ENCODE data around the gene LY6G5C. TPM values are rescaled to one million over a fixed set of nuclear protein-coding genes. Genes with fewer than 3 reads are reported as not detected.

The LY6G5C gene
- total and polyA plus RNA-seq, 2 experiments from 2014 or later: 1.7 to 5.1 TPM

GRCh38 chr6:31631209-31631608 lies 49.7 kb downstream of the LY6G5C start:
- Histone ChIP-seq H3K79me2 (ENCODE audit: insufficient read depth) (peaks cover 71% of the 10 kb centered on the region), H3K36me3 (ENCODE audit: low read depth) (peaks cover 89% of the 10 kb centered on the region), H2AFZ (no peak overlapping the region), H3K4me2 (ENCODE audit: unreplicated experiment) (no peak overlapping the region), H3K9me2 (ENCODE audit: insufficient read depth) (no peaks in the 10 kb centered on the region), H3K9ac (no peak overlapping the region), H3K4me3 (no peak overlapping the region), H3F3A (ENCODE audit: insufficient read depth) (peaks cover 62% of the 10 kb centered on the region), H4K20me1 (ENCODE audit: insufficient read depth) (no peaks in the 10 kb centered on the region), H3K27me3 (replicated peaks; ENCODE audit: insufficient read depth) (no peaks in the 10 kb centered on the region), H3K4me1 (ENCODE audit: insufficient read depth) (no peaks in the 10 kb centered on the region), H3K9me3 (ENCODE audit: low read depth) (no peaks in the 10 kb centered on the region), H3K27ac (no peak overlapping the region)
- in situ Hi-C loops (cut with MboI): no loop called here
- DNase-seq: no peak
- WGBS, 2 experiments (ENCODE audit: low coverage in 1 of 2, low lambda C conversion rate in 2 of 2, missing lambda C conversion rate in 2 of 2): 86 to 87% methylated on average over 14 of the region's 16 CpGs
- no peak for TF ChIP-seq EZH2 (IDR thresholded peaks at IDR 0.05; ENCODE audit: insufficient read depth, poor library complexity, severe bottlenecking)
- no peak for TF ChIP-seq EZH2phosphoT487 (IDR thresholded peaks at IDR 0.05; ENCODE audit: insufficient read depth, low read depth)

DNA sequence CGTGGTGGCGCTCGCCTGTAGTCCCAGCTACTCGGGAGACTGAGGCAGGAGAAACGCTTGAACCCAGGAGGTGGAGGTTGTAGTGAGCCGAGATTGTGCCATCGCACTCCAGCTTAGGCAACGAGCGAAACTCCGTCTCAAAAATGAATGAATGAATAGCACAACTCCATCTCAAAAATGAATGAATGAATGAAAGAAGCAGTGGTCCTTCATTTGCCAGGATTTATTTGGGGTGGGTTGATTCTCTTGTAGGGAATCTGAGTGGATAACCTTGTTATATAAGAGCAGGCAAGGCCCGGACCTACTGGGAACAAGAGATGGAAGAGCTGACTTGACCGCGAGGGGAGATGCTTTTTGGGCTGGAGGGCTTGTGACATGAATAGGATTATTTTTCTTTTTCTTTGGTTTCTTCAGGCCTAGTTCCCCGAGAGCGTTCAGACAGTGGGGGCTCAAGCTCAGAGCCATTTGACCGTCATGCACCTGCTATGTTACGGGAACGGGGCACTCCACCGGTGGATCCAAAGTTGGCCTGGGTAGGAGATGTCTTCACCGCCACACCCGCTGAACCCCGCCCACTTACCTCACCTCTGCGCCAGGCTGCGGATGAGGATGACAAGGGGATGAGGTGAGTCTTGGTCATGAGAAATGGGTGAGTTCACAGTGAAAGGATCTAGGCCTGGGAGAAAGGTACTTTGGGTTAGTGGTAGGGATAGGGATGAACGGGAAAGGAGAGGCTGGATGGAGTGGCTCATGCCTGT lies 50.5 kb downstream of the LY6G5C start:
- Histone ChIP-seq H3K9me2 (ENCODE audit: insufficient read depth) (no peaks in the 10 kb centered on the region), H3K79me2 (ENCODE audit: insufficient read depth) (peaks cover 80% of the 10 kb centered on the region), H4K20me1 (ENCODE audit: insufficient read depth) (no peaks in the 10 kb centered on the region), H3K27me3 (replicated peaks; ENCODE audit: insufficient read depth) (no peaks in the 10 kb centered on the region), H3K4me3 (no peak overlapping the region), H3K9me3 (ENCODE audit: low read depth) (no peaks in the 10 kb centered on the region), H3K27ac (no peak overlapping the region), H3K4me2 (ENCODE audit: unreplicated experiment) (no peak overlapping the region), H3F3A (ENCODE audit: insufficient read depth) (peaks cover 55% of the 10 kb centered on the region), H3K36me3 (ENCODE audit: low read depth) (peaks cover 89% of the 10 kb centered on the region), H2AFZ (no peak overlapping the region), H3K4me1 (ENCODE audit: insufficient read depth) (no peaks in the 10 kb centered on the region), H3K9ac (no peak overlapping the region)
- in situ Hi-C loops (cut with MboI): no loop called here
- no peak for TF ChIP-seq EZH2phosphoT487 (IDR thresholded peaks at IDR 0.05; ENCODE audit: insufficient read depth, low read depth)
- no peak for TF ChIP-seq EZH2 (IDR thresholded peaks at IDR 0.05; ENCODE audit: insufficient read depth, poor library complexity, severe bottlenecking)
- 90 to 93% methylated on average over 25 of the region's 25 CpGs for WGBS, 2 experiments (ENCODE audit: low coverage in 1 of 2, low lambda C conversion rate in 2 of 2, missing lambda C conversion rate in 2 of 2)
- DNase-seq: no peak

GRCh38 chr6:31629014-31629413 lies 51.9 kb downstream of the LY6G5C start:
- in situ Hi-C loops (cut with MboI): no loop called here
- 92 to 93% methylated on average over 7 of the region's 7 CpGs for WGBS, 2 experiments (ENCODE audit: low coverage in 1 of 2, low lambda C conversion rate in 2 of 2, missing lambda C conversion rate in 2 of 2)
- Histone ChIP-seq H3K9me3 (ENCODE audit: low read depth) (no peaks in the 10 kb centered on the region), H3K9ac (no peak overlapping the region), H3K27ac (no peak overlapping the region), H2AFZ (no peak overlapping the region), H3K4me3 (no peak overlapping the region), H3K36me3 (ENCODE audit: low read depth) (peaks cover 88% of the 10 kb centered on the region), H3K4me1 (ENCODE audit: insufficient read depth) (no peaks in the 10 kb centered on the region), H3K27me3 (replicated peaks; ENCODE audit: insufficient read depth) (no peaks in the 10 kb centered on the region), H3K4me2 (ENCODE audit: unreplicated experiment) (no peak overlapping the region), H3K9me2 (ENCODE audit: insufficient read depth) (no peaks in the 10 kb centered on the region), H4K20me1 (ENCODE audit: insufficient read depth) (no peaks in the 10 kb centered on the region), H3F3A (ENCODE audit: insufficient read depth) (peaks cover 42% of the 10 kb centered on the region), H3K79me2 (ENCODE audit: insufficient read depth) (peaks cover 93% of the 10 kb centered on the region)
- DNase-seq: no peak
- no peak for TF ChIP-seq EZH2phosphoT487 (IDR thresholded peaks at IDR 0.05; ENCODE audit: insufficient read depth, low read depth)
- TF ChIP-seq EZH2 (IDR thresholded peaks at IDR 0.05; ENCODE audit: insufficient read depth, poor library complexity, severe bottlenecking): no peak

DNA sequence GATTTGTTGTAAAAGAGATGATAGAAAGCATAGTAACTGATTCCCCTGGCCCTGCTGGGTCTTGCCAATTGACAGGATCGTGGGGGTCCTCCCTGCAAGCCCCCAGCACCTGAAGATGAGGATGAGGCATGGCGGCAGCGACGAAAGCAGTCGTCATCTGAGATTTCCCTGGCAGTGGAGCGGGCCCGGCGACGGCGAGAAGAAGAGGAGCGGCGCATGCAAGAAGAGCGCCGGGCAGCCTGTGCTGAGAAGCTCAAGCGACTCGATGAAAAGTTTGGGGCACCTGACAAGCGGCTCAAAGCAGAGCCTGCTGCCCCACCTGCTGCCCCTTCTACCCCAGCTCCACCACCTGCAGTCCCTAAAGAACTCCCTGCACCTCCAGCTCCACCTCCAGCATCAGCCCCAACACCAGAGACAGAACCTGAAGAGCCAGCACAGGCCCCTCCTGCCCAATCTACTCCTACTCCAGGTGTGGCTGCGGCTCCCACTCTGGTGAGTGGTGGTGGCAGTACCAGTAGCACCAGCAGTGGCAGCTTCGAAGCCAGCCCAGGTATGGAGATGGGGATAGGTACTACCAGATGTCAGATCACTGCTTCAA lies 53.1 kb downstream of the LY6G5C start:
- H3K4me2 ChIP-seq (ENCODE audit: unreplicated experiment): no peak overlapping the region
- no peaks in the 10 kb centered on the region for H3K9me2 ChIP-seq (ENCODE audit: insufficient read depth)
- H3K9me3 ChIP-seq (ENCODE audit: low read depth): no peaks in the 10 kb centered on the region
- DNase-seq: no peak
- 0 out of 2 replicates have a peak, but pooled peaks cover 2% of the 10 kb centered on the region for H3K4me1 ChIP-seq (ENCODE audit: insufficient read depth)
- WGBS, 2 experiments (ENCODE audit: low coverage in 1 of 2, low lambda C conversion rate in 2 of 2, missing lambda C conversion rate in 2 of 2): 95 to 97% methylated on average over 19 of the region's 19 CpGs
- peaks cover 4% of the 10 kb centered on the region; the same call in 1 of the 2 replicates for H4K20me1 ChIP-seq (ENCODE audit: insufficient read depth)
- H2AFZ ChIP-seq: no peak overlapping the region
- no peaks in the 10 kb centered on the region for H3K27me3 ChIP-seq (replicated peaks; ENCODE audit: insufficient read depth)
- H3K79me2 ChIP-seq (ENCODE audit: insufficient read depth): peaks cover 99% of the 10 kb centered on the region
- in situ Hi-C loops (cut with MboI): no loop called here
- peaks cover 92% of the 10 kb centered on the region for H3K36me3 ChIP-seq (ENCODE audit: low read depth)
- no peak overlapping the region for H3K27ac ChIP-seq
- no peak overlapping the region for H3K4me3 ChIP-seq
- H3F3A ChIP-seq (ENCODE audit: insufficient read depth): peaks cover 31% of the 10 kb centered on the region; the same call in 1 of the 2 replicates
- no peak for TF ChIP-seq EZH2 (IDR thresholded peaks at IDR 0.05; ENCODE audit: insufficient read depth, poor library complexity, severe bottlenecking)
- TF ChIP-seq EZH2phosphoT487 (IDR thresholded peaks at IDR 0.05; ENCODE audit: insufficient read depth, low read depth): no peak
- H3K9ac ChIP-seq: no peak overlapping the region
